Measurements from ENCODE around the gene PLA2R1. TPM values are rescaled to one million over a fixed set of nuclear protein-coding genes. Genes with fewer than 3 reads are reported as not detected.

The PLA2R1 gene
- total and polyA plus RNA-seq, 2 of the 4 experiments (the other 2 are of a cell fraction), result 0.43 to 0.54 TPM

- Histone ChIP-seq H2BK20ac (ENCODE audit: low read depth, low read length) (no peak overlapping the region), H3K36me3 (ENCODE audit: control insufficient read depth, insufficient read depth, low read length) (no peaks in the 10 kb centered on the region), H3K23ac (ENCODE audit: low read depth, low read length) (no peak overlapping the region), H3K4me1 (ENCODE audit: control insufficient read depth, insufficient read depth, low read length) (no peaks in the 10 kb centered on the region), H3K9ac (ENCODE audit: low read depth, low read length) (no peak overlapping the region), H3K4me3 (ENCODE audit: insufficient read depth, low read depth, low read length) (no peak overlapping the region), H3K79me1 (ENCODE audit: low read depth in 1 of 2, low read length in 2 of 2) (no peaks in the 10 kb centered on the region), H2BK120ac (ENCODE audit: low read depth, low read length) (no peak overlapping the region), H3K56ac (ENCODE audit: extremely low read depth, insufficient read depth, low read length) (no peak overlapping the region), H4K20me1 (ENCODE audit: insufficient read depth, low read length) (no peaks in the 10 kb centered on the region), H2AK5ac (ENCODE audit: low read depth, low read length) (no peak overlapping the region), H3K4me2 (ENCODE audit: low read depth, low read length) (no peak overlapping the region), H3K4ac (ENCODE audit: low read depth, low read length) (no peak overlapping the region), H2AK9ac (replicated peaks; ENCODE audit: low read depth, low read length, poor library complexity) (no peak overlapping the region), H3K9me1 (ENCODE audit: insufficient read depth, low read length) (no peaks in the 10 kb centered on the region), H3K27me3 (ENCODE audit: control insufficient read depth, insufficient read depth, low read length) (no peaks in the 10 kb centered on the region), H3K27ac (ENCODE audit: insufficient read depth, low read length) (no peak overlapping the region), H4K5ac (ENCODE audit: low read depth, low read length) (no peak overlapping the region), H4K91ac (ENCODE audit: insufficient read depth, low read depth, low read length) (no peak overlapping the region), H3K14ac (replicated peaks; ENCODE audit: low read depth, low read length) (no peak overlapping the region), H2BK15ac (ENCODE audit: low read depth, low read length) (no peak overlapping the region), H3K18ac (ENCODE audit: low read depth, low read length) (no peak overlapping the region), H2BK5ac (ENCODE audit: low read depth, low read length, poor library complexity, severe bottlenecking) (no peak overlapping the region), H4K8ac (ENCODE audit: low read depth in 2 of 2, low read length in 2 of 2) (no peak overlapping the region), H3K9me3 (ENCODE audit: control insufficient read depth, insufficient read depth, low read length) (no peaks in the 10 kb centered on the region), H2AFZ (replicated peaks; ENCODE audit: low read length, poor library complexity) (no peak overlapping the region)
- intact Hi-C loops (cut with micrococcal nuclease), result no loop called here
- ChIA-PET CTCF (interaction anchor here (0.5 to 1.0 kb wide), 5 partner anchors 9 to 535 kb away, joined by 3 to 7 read pairs (median 3); no protein-coding TSS in a partner anchor), POLR2A (ENCODE audit: unreplicated experiment) (no interaction called here)
- in situ Hi-C loops (cut with MboI; ENCODE audit: low sequenced_read_pairs), result loop anchor here (25.0 kb wide), 1 partner anchor 1081 kb away; no protein-coding TSS in a partner anchor
- no TSS peak for BruUV-seq (replicated peaks)
- peak; percentile 41 for DNase-seq
- no peak for TF ChIP-seq FOS (IDR thresholded peaks at IDR 0.05; ENCODE audit: low read depth, low read length)
- TF ChIP-seq CTCF (conservative IDR thresholded peaks at IDR 0.05; ENCODE audit: low read depth, low read length), result peak; percentile 58
- no peak for TF ChIP-seq MAZ (IDR thresholded peaks at IDR 0.05; ENCODE audit: borderline replicate concordance, low read depth, low read length)
- TF ChIP-seq SMC3 (IDR thresholded peaks at IDR 0.05; ENCODE audit: low read depth, low read length), result peak; percentile 39
- peak; percentile 70 for TF ChIP-seq RAD21 (IDR thresholded peaks at IDR 0.05; ENCODE audit: low read length)
- no peak for TF ChIP-seq RFX5 (IDR thresholded peaks at IDR 0.05; ENCODE audit: low read depth, low read length)
- no peak for TF ChIP-seq NFE2L2 (IDR thresholded peaks at IDR 0.05; ENCODE audit: low read depth, low read length)
- no peak for TF ChIP-seq CEBPB (IDR thresholded peaks at IDR 0.05; ENCODE audit: low read depth, low read length)
- TF ChIP-seq MXI1 (IDR thresholded peaks at IDR 0.05; ENCODE audit: borderline replicate concordance, low read depth, low read length), result no peak
- dilution Hi-C loops (cut with HindIII; ENCODE audit: low sequenced_read_pairs, unreplicated experiment), result no loop called here
- WGBS, 2 experiments (ENCODE audit: extremely low coverage in 2 of 2, insufficient read length in 1 of 2), result no CpG with 5 or more reads among the region's 2 CpGs
- peak; percentile 68; the same call in 1 of the 2 replicates for ATAC-seq (ENCODE audit: low read depth)
Observed at GRCh38 chr2:159968279-159968900, 94.0 kb downstream of the PLA2R1 start.
